GM12878 (cell line): ENCODE measurements around the gene SP4.

ENCODE experiments used
- CBFB ChIP-seq: IDR thresholded peaks from 2 replicates; pipeline ENCODE4 v1.6.1; 2016; ENCODE audit warnings: antibody characterized with exemption, low read depth
- JUND ChIP-seq: IDR thresholded peaks from 2 replicates; pipeline ENCODE4 v1.6.1; 2012; ENCODE audit warnings: low read depth, mild to moderate bottlenecking, low read length, improper control_type of control experiment, moderate library complexity
- MTA2 ChIP-seq: fragments of 450-650 bp; IDR thresholded peaks from 2 replicates; pipeline ENCODE4 v1.6.1; 2016; ENCODE audit warnings: low read depth, mild to moderate bottlenecking, moderate library complexity
- POLR2AphosphoS5 ChIP-seq: IDR thresholded peaks from 2 replicates; pipeline ENCODE4 v1.6.1; 2011; ENCODE audit warnings: mild to moderate bottlenecking, low read length, inconsistent platforms
- USF2 ChIP-seq: IDR thresholded peaks from 2 replicates; pipeline ENCODE4 v1.6.1; 2011; ENCODE audit warnings: low read depth, low read length, improper control_type of control experiment, borderline replicate concordance
- ZSCAN29 ChIP-seq: fragments of 450-650 bp; IDR thresholded peaks from 2 replicates; pipeline ENCODE4 v1.6.1; 2017; ENCODE audit warnings: mild to moderate bottlenecking, moderate library complexity
- TF ChIP-seq, protein P1 (sequence below), 3 experiments: IDR thresholded peaks in 2 of 3; conservative IDR thresholded peaks in 1 of 3; 2 replicates each; pipeline ENCODE4 v1.5.1; 2011; ENCODE audit warnings: low read depth in 3 of 3, low read length in 3 of 3, mild to moderate bottlenecking in 3 of 3, control low read depth in 2 of 3, moderate library complexity in 2 of 3, inconsistent platforms in 1 of 3, mixed read lengths in 1 of 3; ENCODE audit not compliant: control insufficient read depth in 2 of 3, insufficient read depth in 1 of 3; ENCODE audit errors: extremely low read depth in 1 of 3

- TF ChIP-seq, protein P1, sequence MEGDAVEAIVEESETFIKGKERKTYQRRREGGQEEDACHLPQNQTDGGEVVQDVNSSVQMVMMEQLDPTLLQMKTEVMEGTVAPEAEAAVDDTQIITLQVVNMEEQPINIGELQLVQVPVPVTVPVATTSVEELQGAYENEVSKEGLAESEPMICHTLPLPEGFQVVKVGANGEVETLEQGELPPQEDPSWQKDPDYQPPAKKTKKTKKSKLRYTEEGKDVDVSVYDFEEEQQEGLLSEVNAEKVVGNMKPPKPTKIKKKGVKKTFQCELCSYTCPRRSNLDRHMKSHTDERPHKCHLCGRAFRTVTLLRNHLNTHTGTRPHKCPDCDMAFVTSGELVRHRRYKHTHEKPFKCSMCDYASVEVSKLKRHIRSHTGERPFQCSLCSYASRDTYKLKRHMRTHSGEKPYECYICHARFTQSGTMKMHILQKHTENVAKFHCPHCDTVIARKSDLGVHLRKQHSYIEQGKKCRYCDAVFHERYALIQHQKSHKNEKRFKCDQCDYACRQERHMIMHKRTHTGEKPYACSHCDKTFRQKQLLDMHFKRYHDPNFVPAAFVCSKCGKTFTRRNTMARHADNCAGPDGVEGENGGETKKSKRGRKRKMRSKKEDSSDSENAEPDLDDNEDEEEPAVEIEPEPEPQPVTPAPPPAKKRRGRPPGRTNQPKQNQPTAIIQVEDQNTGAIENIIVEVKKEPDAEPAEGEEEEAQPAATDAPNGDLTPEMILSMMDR (IDR thresholded peaks at IDR 0.05 in 2 of 3, conservative IDR thresholded peaks at IDR 0.05 in 1 of 3; ENCODE audit: control insufficient read depth in 2 of 3, extremely low read depth in 1 of 3, insufficient read depth in 1 of 3, low read depth in 3 of 3, low read length in 3 of 3), result peak in 2 of 3 experiments; percentile 3 to 15; a peak in 1 of 6 replicates
- TF ChIP-seq JUND, result no peak
- no peak for TF ChIP-seq USF2
- 0 out of 2 replicates have a peak, but pooled peaks have one; percentile 33 for TF ChIP-seq CBFB
- TF ChIP-seq ZSCAN29, result no peak
- TF ChIP-seq POLR2AphosphoS5, result peak; percentile 57
- no peak for TF ChIP-seq MTA2
These were observed 557 bp upstream of the SP4 start for GRCh38 chr7:21427182-21427870.
